Gastroesophageal sphincter (tissue), 4 donors: Measurements from ENCODE around the gene EDAR. TPM values are rescaled to one million over a fixed set of nuclear protein-coding genes. Genes with fewer than 3 reads are reported as not detected.

Experiments
- ATAC-seq: fragments of 150-250 bp; one replicate; pipeline ENCODE4 v1.9.1; 2016; ENCODE audit warnings: mild to moderate bottlenecking, moderate library complexity
- H3K27ac ChIP-seq, 4 donors: fragments of 200-600 bp; sonication (generic) in 3 of 4; 1 replicate in 3 of 4; 2 replicates in 1 of 4; pipeline ENCODE4 v1.5.1; 2016 to 2019
- H3K27me3 ChIP-seq: fragments of 200-600 bp; sonication (generic); one replicate; pipeline ENCODE4 v1.5.1; 2019
- H3K36me3 ChIP-seq, 2 donors: fragments of 200-600 bp; sonication (generic); one replicate each; pipeline ENCODE4 v1.5.1; 2019; ENCODE audit warnings: control low read depth in 1 of 2
- H3K4me1 ChIP-seq, 3 donors: fragments of 200-600 bp; sonication (generic); 1 replicate in 2 of 3; 2 replicates in 1 of 3; pipeline ENCODE4 v1.5.1; 2016 to 2019; ENCODE audit warnings: control low read depth in 2 of 3
- H3K4me3 ChIP-seq, 2 donors: fragments of 200-600 bp; sonication (generic); one replicate each; pipeline ENCODE4 v1.5.1; 2019; ENCODE audit warnings: mild to moderate bottlenecking in 1 of 2, moderate library complexity in 1 of 2
- H3K9me3 ChIP-seq, 3 donors: fragments of 200-600 bp; sonication (generic); one replicate each; pipeline ENCODE4 v1.5.1; 2017 to 2019; ENCODE audit warnings: control low read depth in 2 of 3
- CTCF ChIP-seq, 4 experiments: fragments of 200-600 bp in 2 of 4; fragments of 450-650 bp in 2 of 4; sonication (generic) in 1 of 4; IDR thresholded peaks; one replicate each; pipeline ENCODE4 v1.5.1; 2017 to 2019; ENCODE audit warnings: antibody characterized with exemption in 4 of 4, mild to moderate bottlenecking in 2 of 4, moderate library complexity in 2 of 4
- EP300 ChIP-seq: sonication (generic); formaldehyde crosslinking; IDR thresholded peaks from one replicate; pipeline ENCODE4 v1.6.1; 2017; ENCODE audit warnings: antibody characterized with exemption, mild to moderate bottlenecking
- POLR2A ChIP-seq, 2 donors: fragments of 450-650 bp; IDR thresholded peaks; one replicate each; pipeline ENCODE4 v1.6.1; 2017; ENCODE audit warnings: antibody characterized with exemption in 2 of 2, mild to moderate bottlenecking in 2 of 2, moderate library complexity in 1 of 2
- POLR2AphosphoS5 ChIP-seq: sonication (generic); formaldehyde crosslinking; IDR thresholded peaks from one replicate; pipeline ENCODE4 v1.6.1; 2017; ENCODE audit warnings: antibody characterized with exemption
- WGBS, 2 donors: methylation state at CpG; one replicate each; pipeline ENCODE4 v1.1.5; 2018; ENCODE audit warnings: low coverage in 1 of 2; 5-methylcytosine and 5-hydroxymethylcytosine counted together
- total RNA-seq, 4 donors: library from RNA; depleted of rRNA; stranded (reverse); fragments of >200 nt; gene quantifications; one replicate each; pipeline ENCODE4 v1.1.0, GENCODE V29; 2016

EDAR gene
- total RNA-seq, 4 donors from 2014 or later: 0.92 TPM; not detected in 3

DNA sequence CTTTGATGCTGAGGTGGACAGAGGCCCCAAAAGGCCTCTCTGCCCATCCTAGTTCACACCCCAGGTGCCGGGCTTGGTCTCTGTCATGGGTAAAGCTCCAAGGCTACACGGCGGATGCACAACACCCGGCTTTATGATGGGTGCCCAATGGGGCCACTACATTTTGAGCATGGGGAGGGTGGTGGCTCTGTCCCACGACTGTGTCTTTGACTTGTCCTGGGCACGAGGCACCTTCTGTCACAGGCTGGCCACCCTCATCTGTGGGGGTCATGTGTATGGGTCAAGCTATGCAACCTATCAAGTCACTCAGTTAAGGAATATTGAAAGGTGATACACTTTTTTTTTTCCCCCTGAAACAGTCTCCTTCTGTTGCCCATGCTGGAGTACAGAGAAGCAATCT is 63.7 kb downstream of the EDAR start:
- 83% methylated on average over 2 of the region's 6 CpGs; no CpG with 5 or more reads in 1 of the 2 donors for WGBS, 2 donors
- Histone ChIP-seq H3K4me1 (peaks cover 0 to 27% (median 0%) of the 10 kb centered on the region in 3 donors), H3K36me3 (no peaks in the 10 kb centered on the region), H3K27me3 (peaks cover 4% of the 10 kb centered on the region), H3K27ac (no peak overlapping the region), H3K4me3 (no peak overlapping the region), H3K9me3 (no peaks in the 10 kb centered on the region)
- ATAC-seq: no peak
- TF ChIP-seq CTCF (IDR thresholded peaks at IDR 0.05) (no peak), EP300 (no peak), POLR2AphosphoS5 (no peak), POLR2A (IDR thresholded peaks at IDR 0.05) (no peak)

GRCh38 chr2:108924580-108925251 is 64.3 kb downstream of the EDAR start:
- Histone ChIP-seq H3K4me1 (peaks cover 0 to 27% (median 0%) of the 10 kb centered on the region in 3 donors), H3K4me3 (no peak overlapping the region), H3K36me3 (no peaks in the 10 kb centered on the region), H3K27ac (peak overlapping the region in 1 of 4 donors; percentile 38), H3K27me3 (no peaks in the 10 kb centered on the region), H3K9me3 (no peaks in the 10 kb centered on the region)
- WGBS, 2 donors: 57 to 66% methylated on average over 9 to 10 of the region's 14 CpGs
- TF ChIP-seq POLR2AphosphoS5: no peak
- TF ChIP-seq POLR2A (IDR thresholded peaks at IDR 0.05): no peak
- no peak for TF ChIP-seq EP300
- TF ChIP-seq CTCF (IDR thresholded peaks at IDR 0.05): no peak
- ATAC-seq: no peak

DNA sequence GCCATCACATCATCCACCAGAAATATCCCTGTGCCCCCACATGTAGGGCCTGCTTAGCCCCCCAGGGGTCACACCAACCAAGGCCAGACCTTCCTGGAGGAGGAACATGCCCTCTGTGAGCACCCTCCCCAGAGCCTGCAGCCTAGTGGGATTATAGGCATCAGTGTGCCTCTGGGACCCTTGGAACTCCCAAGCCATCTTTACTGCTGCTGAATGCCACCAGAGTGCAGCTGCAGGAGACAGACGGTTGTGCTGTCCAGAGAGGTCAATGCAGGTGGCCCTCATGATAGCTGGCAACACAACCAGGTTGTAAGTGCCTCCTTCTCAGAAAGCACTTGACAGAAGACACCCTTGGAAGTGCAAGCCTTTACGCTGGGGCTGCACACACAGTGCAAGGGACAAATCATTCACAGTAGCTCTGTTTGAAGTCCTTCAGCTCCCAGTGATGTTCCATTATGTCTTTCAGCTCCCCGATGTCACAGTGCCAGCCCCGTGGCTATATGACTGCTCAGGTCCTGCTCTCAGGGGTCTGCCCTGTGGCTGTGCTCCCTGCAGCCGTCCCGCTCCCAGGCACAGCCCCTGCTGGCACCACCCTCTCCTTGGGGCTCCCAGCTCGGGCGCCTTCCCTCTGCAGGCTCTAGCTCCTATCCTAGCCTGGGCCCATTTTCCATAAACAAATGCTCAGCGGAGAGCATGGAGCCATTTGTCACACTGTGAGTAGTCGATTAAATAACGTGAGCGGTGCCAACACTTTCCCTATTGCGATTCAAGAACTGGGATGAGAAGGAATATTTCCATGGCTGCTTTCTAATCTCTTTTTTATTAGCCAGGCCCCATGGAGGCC is 65.1 kb downstream of the EDAR start:
- Histone ChIP-seq H3K27me3 (no peaks in the 10 kb centered on the region), H3K36me3 (no peaks in the 10 kb centered on the region), H3K4me1 (peaks cover 0 to 27% (median 0%) of the 10 kb centered on the region in 3 donors), H3K4me3 (no peak overlapping the region), H3K27ac (peak overlapping the region in 1 of 4 donors; percentile 38), H3K9me3 (no peaks in the 10 kb centered on the region)
- WGBS, 2 donors: 30 to 57% methylated on average over 4 of the region's 13 CpGs
- ATAC-seq: no peak
- TF ChIP-seq POLR2AphosphoS5 (peak; percentile 5), CTCF (IDR thresholded peaks at IDR 0.05) (no peak)

- no peak for ATAC-seq
- WGBS, 2 donors: 62 to 83% methylated on average over 3 to 9 of the region's 12 CpGs
- no peak overlapping the region for H3K4me3 ChIP-seq
- H3K4me1 ChIP-seq: peaks cover 0 to 27% (median 0%) of the 10 kb centered on the region in 3 donors
- no peak overlapping the region for H3K27ac ChIP-seq
- no peak for TF ChIP-seq POLR2A (IDR thresholded peaks at IDR 0.05)
- no peak for TF ChIP-seq EP300
- TF ChIP-seq POLR2AphosphoS5: no peak
- TF ChIP-seq CTCF (IDR thresholded peaks at IDR 0.05): no peak
- H3K9me3 ChIP-seq: no peaks in the 10 kb centered on the region
- H3K36me3 ChIP-seq: no peaks in the 10 kb centered on the region
- no peaks in the 10 kb centered on the region for H3K27me3 ChIP-seq
These were observed 65.9 kb downstream of the EDAR start for GRCh38 chr2:108923019-108923700.
